Cardiac muscle cell (in vitro differentiated cells and primary cell): ENCODE measurements around the gene SFTPB. TPM values are rescaled to one million over a fixed set of nuclear protein-coding genes. Genes with fewer than 3 reads are reported as not detected.
"Not testable (repeated sequence)": the region's sequence is repeated elsewhere in the genome, so short reads cannot be mapped to it uniquely, and the experiment has no call there.

Experiments used
- DNase-seq, 2 donors: peaks; one replicate each; pipeline versions ENCODE4 v3.0.0 to v3.0.0-alpha.2; 2010 to 2017; ENCODE audit warnings: low read depth in 1 of 2, low spot score in 1 of 2
- H3K27ac ChIP-seq: fragments of 200-600 bp; sonication (generic); 2 replicates; pipeline ENCODE4 v1.5.1; 2016
- H3K27me3 ChIP-seq: fragments of 200-600 bp; sonication (generic); 2 replicates; pipeline ENCODE4 v1.6.0; 2016; ENCODE audit warnings: control low read depth
- H3K36me3 ChIP-seq: fragments of 200-600 bp; sonication (generic); 2 replicates; pipeline ENCODE4 v1.5.1; 2016; ENCODE audit warnings: control low read depth
- H3K4me1 ChIP-seq: fragments of 200-600 bp; sonication (generic); 2 replicates; pipeline ENCODE4 v1.8.1; 2017; ENCODE audit warnings: low read depth, mild to moderate bottlenecking, mixed run types
- H3K4me3 ChIP-seq: fragments of 200-600 bp; sonication (generic); 2 replicates; pipeline ENCODE4 v1.5.1; 2016; ENCODE audit warnings: mild to moderate bottlenecking
- H3K9me3 ChIP-seq: fragments of 200-600 bp; sonication (generic); 2 replicates; pipeline ENCODE4 v1.5.1; 2017; ENCODE audit warnings: low read depth, mild to moderate bottlenecking, control low read depth
- polyA plus RNA-seq: library from polyadenylated mRNA; unstranded; fragments of >200 nt; fragmentation: Nextera tagmentation; extraction: Ambion mirVana; gene quantifications from 2 replicates; pipeline ENCODE4 v1.2.1, GENCODE V29; 2016
- total RNA-seq: library from RNA; depleted of rRNA; stranded (reverse); fragments of >200 nt; gene quantifications from 2 replicates; pipeline ENCODE4 v1.2.3, GENCODE V29; 2016
- TF ChIP-seq, protein P1 (sequence below): IDR thresholded peaks from 2 replicates; pipeline ENCODE4 v1.5.1; 2012; ENCODE audit warnings: low read depth, mild to moderate bottlenecking, low read length

Gene SFTPB
- not detected in 2 replicates for total RNA-seq
- not detected in 2 replicates for polyA plus RNA-seq

DNA sequence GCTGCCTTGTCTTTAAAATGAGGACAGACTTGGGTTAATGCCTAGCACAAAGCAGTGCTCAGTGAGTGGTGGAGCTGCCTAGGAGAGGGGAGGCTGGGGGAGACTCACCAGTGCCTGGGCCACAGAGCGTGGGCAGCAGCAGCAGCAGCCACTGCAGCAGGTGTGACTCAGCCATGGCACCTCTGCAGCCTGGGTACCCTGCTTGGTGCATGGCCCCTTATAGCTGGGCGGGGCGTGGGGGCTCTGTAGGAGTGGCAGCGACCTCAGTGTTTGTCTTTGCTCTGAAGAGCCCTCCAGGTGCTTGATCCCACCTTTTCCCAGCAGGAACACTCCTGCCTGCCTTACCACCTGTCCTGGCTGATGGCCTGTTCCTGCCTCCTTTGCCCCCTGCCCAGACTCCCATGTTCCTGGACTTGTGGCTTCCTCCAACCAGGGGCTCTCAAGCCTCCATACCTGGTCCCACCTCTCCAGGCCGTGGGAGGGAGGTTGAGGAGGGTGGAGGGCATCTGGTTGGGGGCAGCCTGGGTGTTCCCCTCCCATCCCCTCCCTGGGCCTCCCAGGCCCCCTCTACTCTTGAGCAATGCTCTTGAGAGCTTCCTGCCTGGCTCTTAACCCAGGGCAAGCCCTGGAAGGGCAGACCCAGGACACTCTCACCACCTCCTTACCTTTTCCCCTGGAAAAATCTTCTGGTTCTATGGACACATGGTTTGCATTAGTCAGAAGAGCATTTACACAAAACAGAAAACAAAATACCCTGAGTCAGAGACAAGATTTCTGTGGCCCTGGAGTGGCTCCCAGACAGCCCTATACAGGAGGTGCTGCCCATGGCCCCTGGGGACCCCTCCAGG, at the start of gene SFTPB:
TSS of gene SFTPB (minus strand) at position 191 of the 848 bp plus-strand sequence. CDS start at position 175, 16 bp downstream.
- no peak within 1 kb of the TSS for H3K4me3 ChIP-seq
- H3K4me1 ChIP-seq = no peaks in the 10 kb centered on the region
- no peaks in the 10 kb centered on the region for H3K36me3 ChIP-seq
- no peaks in the 10 kb centered on the region for H3K27me3 ChIP-seq
- no peaks in the 10 kb centered on the region for H3K9me3 ChIP-seq
- TF ChIP-seq, protein P1, sequence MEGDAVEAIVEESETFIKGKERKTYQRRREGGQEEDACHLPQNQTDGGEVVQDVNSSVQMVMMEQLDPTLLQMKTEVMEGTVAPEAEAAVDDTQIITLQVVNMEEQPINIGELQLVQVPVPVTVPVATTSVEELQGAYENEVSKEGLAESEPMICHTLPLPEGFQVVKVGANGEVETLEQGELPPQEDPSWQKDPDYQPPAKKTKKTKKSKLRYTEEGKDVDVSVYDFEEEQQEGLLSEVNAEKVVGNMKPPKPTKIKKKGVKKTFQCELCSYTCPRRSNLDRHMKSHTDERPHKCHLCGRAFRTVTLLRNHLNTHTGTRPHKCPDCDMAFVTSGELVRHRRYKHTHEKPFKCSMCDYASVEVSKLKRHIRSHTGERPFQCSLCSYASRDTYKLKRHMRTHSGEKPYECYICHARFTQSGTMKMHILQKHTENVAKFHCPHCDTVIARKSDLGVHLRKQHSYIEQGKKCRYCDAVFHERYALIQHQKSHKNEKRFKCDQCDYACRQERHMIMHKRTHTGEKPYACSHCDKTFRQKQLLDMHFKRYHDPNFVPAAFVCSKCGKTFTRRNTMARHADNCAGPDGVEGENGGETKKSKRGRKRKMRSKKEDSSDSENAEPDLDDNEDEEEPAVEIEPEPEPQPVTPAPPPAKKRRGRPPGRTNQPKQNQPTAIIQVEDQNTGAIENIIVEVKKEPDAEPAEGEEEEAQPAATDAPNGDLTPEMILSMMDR = no peak
- DNase-seq = no peak
- no peak within 1 kb of the TSS for H3K27ac ChIP-seq

DNA sequence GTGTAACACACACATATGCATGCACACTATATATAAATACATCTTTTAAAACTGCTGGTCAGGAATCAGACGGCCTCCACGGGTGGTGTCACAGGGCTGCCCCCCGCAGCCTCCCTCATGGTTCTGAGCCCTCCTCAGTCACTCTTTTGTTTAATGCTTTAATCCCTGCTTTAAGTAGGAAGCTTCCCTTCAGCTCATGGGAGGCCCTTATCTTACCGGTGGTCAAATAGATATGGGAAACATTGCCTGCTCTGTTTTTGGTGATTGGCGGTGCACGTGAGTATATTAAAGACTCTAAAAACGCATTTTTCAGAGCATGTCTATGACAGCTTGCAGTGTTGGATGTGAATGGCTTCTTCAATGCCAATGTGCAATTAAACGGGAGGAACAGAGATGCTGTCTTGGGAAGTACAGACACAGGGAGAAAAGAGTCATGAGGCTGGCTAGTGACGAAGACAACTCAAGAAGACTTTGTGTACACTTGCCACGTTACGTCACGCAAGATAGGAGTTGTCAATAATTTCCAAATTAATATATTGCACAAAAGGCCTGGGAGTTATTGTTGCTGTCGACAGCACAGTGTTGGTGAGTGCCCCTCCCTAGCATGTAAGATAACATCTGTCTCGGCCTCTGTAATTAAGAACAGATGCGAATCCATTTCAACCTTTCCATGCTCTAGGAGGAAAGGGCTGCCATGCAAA, 49.5 kb upstream of the SFTPB start:
- peak in 1 of 2 donors; percentile 70 for DNase-seq
- Histone ChIP-seq H3K9me3 (no peaks in the 10 kb centered on the region), H3K4me3 (no peak overlapping the region), H3K27ac (no peak overlapping the region), H3K4me1 (peaks cover 11% of the 10 kb centered on the region), H3K27me3 (no peaks in the 10 kb centered on the region), H3K36me3 (no peaks in the 10 kb centered on the region)
- TF ChIP-seq, protein P1 = no peak

DNA sequence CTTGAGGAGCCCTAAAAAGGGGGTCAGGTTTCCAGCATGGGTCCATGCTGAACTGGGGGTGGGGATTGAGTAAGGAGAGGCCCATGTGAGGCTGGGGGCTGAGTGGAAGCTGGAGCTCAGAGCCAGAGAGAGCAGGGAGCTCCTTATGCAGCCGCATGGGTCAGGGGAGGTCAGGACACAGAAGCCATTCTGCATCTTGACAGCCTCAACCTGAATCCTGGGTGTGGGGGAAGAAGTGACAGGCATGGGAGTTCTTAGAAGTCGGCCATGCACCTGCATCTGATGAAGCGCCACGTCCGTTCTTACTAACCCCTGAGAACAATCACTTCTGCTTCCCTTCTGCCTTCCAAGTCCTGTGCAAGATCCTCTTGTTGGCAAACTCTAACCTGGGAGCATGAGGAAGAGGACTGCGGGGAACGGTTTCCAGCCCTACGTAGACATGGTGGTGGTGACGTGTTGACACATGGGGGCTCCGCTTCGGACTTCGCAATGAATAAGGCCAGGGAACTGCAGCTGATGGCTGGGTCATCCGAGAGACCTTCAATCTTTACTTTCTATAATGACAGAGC, 48.4 kb upstream of the SFTPB start:
- peak in 1 of 2 donors; percentile 50 for DNase-seq
- no peak overlapping the region for H3K4me3 ChIP-seq
- no peaks in the 10 kb centered on the region for H3K9me3 ChIP-seq
- TF ChIP-seq, protein P1 = no peak
- peak overlapping the region; percentile 20 for H3K27ac ChIP-seq
- no peaks in the 10 kb centered on the region for H3K27me3 ChIP-seq
- H3K4me1 ChIP-seq = peaks cover 11% of the 10 kb centered on the region
- no peaks in the 10 kb centered on the region for H3K36me3 ChIP-seq

DNA sequence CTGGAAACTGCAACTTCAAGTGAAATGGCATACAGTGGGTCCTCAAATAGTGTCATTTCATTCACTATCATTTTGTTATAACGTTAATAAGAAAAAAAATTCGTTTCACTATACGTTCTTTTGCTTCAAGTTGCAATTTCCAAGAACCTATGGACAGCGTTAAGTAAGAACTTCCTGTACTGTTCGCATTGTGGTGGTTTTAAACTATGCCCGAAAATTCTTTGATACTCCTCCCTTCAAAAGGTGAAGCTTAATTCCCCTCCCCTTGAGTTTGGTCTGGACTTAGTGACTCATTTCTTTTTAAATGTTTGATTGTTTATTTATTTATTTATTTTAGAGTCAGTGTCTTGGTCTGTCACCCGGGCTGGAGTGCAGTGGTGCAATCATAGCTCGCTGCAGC, 46.8 kb upstream of the SFTPB start:
- H3K27me3 ChIP-seq = no peaks in the 10 kb centered on the region
- TF ChIP-seq, protein P1 = no peak
- no peaks in the 10 kb centered on the region for H3K36me3 ChIP-seq
- no peak overlapping the region for H3K4me3 ChIP-seq
- H3K9me3 ChIP-seq = no peaks in the 10 kb centered on the region
- H3K4me1 ChIP-seq = peaks cover 21% of the 10 kb centered on the region
- no peak overlapping the region for H3K27ac ChIP-seq
- no peak for DNase-seq

DNA sequence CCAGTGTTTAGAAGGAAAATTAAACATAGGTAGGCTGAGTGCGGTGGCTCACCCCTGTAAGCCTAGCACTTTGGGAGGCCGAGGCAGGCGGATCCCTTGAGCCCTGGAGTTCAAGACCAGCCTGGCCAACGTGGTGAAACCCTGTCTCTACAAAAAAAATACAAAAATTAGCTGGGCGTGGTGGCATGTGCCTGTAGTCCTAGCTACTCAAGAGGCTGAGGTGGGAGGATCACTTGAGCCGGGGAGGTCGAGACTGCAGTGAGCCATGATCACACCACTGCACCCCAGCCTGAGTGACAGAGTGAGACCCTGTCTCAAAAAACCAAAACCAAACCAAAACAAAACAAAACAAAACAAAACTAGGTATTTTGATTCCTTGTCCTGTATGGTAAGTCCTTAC, 46.4 kb upstream of the SFTPB start:
- H3K9me3 ChIP-seq = not testable (repeated sequence)
- peaks cover 17% of the 10 kb centered on the region for H3K4me1 ChIP-seq

More for the DNA sequence above, 46.4 kb upstream of the SFTPB start:
- not testable (repeated sequence) for DNase-seq, H3K27ac ChIP-seq, H3K27me3 ChIP-seq, H3K4me3 ChIP-seq, H3K36me3 ChIP-seq
